ENCODE data around the gene USP34.
"Not testable (repeated sequence)": the region's sequence is repeated elsewhere in the genome, so short reads cannot be mapped to it uniquely, and the experiment has no call there.

Gene USP34

DNA sequence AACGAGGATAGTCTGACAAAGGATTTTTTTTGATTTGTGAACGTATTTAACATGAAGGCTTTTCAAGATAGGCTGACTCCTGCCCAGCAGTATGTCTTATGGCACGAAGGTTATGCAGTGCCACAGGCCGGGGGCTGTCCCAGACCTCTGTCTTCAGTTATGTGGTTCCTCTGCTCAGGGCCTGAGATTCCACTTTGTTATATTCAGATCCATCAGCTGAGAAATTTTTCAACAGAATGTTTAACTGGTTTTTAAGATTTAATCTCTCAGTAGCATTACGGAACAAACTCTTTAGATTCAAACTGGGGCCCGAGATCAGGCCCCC, 288.9 kb downstream of the USP34 start:
- no peak for DNase-seq (ENCODE audit: low spot score)

DNA sequence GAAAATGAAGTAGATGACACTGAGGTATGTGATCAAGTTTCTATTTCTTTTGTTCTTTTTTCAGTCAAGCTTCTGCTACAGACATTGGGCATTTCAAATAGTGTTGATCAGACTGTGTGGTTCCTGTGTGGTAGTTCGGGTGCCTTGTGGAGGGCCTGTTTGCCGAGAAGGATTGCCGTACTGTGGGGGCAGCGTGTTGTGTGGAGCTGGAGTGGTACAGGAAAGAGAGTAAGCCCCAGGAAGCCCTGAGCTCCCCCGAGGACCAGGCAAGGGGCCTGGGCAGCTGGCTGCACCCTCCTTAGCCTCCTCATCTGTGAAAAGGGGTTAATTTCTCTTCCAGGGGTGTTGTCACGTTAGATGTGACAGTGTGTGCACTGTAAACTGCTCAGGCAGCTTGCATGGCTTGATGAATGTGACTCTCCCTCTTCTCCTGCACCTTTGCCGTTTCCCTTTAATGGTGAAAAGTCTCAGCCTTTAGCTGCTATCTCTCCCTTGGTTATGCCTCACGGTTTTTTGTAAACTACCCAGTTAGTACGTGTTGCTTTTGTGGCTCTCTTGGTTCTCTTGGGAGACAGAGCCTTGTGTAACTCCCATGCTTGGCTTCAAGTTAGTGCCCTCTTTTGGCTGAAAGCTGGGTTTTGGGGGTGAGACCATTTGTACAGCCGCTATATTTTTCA, 289.4 kb downstream of the USP34 start:
- no peak for DNase-seq (ENCODE audit: low spot score)

DNA sequence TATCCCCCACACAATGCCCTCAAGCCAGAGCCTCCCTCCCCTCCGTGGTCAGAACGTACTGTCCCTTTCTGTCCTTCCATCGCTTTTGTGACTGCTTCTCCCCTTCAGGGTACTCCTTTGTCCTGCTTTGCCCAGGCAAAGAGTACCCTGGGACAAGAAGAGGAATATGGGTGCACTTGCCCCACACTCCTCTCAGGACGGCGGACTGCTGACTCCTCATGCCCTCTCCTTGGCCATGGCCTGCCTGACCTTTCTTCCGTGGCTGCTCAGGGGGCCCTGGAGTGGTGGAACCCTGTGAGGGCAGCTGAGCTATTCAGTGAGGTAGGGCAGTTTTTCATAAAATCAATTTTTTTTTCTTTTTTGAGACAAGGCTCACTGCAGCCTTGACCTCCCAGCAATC, 290.2 kb downstream of the USP34 start:
- no peak for DNase-seq (ENCODE audit: low spot score)

DNA sequence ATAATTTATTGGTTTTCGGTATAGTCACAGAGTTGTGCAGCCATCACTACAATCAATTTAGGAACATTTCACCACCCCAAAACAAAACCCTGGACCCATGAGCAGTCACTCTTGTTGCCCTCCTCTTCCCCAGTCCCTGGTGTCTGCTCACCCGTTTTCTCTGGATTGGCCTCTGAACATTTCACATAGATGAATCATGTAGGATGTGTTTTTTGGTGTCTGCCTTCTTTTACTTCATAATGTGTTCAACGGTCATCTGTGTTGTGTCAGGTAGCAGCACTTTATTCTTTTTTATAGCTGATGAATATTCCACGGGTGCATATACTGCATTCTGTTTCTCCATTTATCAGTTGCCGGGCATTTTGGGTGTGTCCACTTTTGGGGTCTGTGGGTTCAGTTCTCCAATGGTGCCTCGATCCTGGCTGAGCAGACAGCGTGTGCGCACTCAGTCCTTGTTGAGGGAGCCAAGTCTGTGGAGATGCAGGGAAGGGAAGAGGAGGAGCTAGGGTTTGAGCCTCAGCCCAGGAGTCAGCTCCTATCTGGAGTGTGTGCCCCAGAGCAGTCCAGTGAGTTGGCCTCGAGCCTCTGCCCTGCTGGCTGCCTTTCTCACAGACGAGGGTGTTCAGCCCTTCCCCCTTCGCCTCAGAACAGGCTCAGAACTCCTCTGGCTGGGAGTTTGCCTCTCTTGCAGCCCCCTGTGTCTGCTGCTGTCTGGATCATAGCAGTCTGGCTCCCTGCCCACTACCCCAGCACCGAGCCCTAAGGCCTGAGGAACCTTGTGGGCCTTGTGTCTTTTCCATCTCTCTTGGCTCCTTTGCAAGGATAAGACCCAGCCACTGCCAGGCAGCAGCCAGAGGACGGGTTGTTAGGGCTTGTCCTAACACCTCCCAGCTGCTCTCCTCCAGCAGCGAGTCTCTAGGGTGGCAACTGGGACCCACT, 290.9 kb downstream of the USP34 start:
- DNase-seq (ENCODE audit: low spot score) = no peak

DNA sequence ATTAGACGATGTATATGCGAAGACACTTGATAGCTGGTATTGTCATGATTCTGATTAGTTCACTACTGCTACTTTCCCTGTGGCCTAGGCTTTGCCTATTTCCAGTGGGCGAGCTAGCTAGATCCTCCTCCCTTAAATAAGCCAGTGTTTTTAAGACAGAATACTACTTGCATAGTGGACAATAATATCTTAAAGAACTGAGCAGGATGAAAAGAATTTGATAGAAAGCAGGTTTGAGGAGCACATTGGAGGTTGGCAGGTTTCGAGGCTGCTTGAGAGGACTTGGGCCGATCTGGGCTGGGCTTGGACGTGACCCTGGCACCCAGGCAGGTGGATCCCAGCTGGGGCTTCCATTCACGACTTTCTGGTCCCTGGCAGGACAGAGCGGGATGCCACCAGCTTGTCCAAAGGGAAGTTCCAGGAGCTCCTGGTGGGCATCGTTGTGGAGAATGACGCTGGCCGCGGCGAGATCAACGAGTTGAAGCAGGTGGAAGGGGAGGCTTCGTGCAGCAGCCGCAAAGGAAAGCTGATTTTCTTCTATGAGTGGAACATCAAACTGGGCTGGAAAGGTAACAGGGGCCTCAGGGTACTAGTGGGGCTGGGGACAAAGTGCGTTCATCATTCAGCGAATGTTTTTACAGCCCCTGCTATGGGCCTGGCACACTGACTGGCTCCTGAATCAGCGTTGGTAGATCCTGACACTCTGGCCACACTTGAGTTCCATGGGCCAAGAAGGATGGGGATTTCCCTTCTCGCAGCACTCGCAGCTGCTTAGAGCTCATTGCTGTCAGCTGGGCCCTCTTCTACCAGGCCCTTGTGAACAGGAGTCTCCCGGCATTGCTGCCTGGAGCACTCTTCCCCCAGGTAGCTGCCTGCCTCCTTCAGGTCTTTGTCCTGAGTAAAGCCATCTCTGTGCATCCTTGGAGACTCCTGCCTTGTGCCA, 292.0 kb downstream of the USP34 start:
- DNase-seq (ENCODE audit: low spot score) = no peak

DNA sequence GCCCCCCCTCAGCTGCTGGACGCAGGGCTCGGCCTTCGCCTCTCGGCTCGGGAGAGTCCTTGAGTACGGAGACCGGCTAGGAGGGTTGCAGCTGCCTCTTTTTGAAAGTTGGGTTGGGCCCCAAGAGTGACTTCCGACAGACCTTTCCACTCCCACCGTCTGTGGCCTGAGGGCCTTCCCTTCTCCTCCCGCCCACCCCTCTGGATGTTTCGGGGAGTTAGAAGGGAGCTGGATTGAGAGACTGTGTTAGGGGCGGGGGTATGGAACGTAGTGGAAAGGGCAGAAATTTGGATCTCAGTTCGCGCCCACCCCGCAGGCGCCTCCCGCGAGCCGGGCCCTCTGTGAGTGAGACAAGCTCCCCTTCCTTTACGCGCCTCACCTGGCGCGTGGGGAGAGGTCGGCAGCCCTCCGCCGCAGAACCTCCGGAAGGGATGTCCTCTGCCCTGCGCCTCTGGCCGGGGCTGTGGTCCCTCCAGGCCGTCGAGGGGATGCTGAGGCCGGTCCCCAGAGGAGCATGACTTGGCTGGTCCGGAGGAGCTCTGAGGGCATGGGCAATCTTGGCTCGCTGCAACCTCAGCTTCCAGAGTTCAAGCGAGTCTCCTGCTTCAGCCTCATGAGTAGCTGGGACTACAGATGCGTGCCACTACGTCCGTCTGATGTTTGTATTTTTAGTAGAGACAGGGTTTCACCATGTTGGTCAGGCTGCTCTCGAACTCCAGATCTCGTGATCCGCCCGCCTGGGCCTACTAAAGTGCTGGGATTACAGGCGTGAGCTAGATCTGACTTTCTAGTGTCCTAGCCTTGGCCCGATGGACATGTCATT, 292.9 kb downstream of the USP34 start:
- no peak for DNase-seq (ENCODE audit: low spot score)

DNA sequence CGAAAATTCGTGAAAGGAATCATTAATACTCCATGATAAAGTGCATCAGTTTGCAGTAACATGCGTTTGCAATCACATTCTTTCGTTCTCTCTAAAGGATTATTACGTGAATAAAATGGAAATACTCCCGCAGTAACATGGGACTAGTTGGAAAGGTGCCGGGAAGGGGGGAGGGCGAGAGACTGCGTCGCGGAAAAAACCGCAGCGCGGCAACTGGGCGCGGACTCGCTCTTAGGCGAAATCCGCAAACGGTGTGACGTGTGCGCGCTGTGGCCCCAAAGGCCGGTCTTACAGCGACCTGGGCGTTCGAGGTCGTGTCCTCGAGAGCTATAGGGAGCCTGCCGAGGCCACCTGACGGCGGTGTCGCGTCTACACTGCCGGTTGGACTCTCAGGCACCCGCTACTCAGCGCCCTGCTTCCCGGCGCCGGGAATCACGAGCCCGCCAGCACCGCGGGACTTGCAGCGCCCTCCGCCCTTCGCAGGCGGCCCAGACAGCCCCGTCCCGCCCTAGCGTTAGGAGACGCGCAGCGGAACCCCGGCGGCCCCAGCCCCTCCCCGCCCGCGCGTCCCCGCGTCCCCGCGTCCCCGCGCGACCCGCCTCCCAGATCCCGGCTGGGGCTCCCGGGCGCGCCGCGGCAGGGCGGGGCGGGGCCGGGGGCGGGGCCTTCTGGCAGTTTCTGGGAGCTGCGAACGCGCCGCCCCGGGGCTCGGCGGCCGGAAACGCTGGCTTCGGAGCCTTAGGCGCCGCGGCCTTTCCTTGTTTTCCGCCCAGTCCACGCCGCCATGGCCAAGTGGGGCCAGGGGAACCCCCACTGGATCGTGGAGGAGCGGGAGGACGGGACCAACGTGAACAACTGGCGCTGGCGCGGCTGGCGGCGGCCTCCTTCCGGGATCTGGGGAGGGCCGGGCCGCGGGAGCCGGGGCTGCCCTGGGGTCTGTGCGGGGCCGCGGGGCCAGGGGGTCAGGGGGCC, 293.8 kb downstream of the USP34 start:
- peak; percentile 89 for DNase-seq (ENCODE audit: low spot score)

DNA sequence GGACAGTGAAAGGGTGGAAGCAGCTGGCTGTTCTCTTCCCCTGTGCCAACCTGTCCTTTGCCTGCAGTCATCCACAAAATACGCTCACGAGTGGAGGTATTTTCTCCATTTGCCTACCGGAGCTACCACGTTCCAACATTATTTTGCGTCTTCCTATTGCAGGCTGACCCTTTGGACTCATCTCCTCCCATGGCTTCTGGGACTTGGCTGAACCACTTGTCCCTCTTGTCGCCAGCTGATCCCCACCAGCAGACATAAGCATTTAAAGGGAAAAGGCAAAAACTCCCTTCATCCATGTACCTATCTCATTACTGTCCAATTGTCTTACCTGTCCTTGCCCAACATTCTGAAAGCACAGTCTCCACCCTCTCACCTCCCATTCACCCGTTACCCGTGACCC, 295.9 kb downstream of the USP34 start:
- DNase-seq (ENCODE audit: low spot score) = no peak

DNA sequence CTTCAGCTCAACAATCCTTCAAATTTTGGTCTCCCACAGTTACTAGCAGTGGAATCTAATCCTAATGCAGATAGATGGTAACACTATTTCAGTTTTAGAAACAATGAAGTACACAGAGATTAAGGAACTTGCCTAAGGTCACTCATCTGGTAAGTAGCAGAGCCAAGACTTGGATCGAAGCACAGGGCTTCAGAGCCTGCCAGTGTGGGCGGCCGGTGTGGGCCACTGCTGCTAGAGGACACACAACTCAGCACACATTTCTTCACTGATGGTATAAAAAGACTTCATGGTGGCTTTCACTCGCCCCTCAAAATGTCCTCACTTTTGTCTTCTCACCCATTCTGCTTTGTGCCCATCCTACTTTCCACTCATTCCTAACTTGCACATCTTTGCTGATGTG, 297.8 kb downstream of the USP34 start:
- no peak for DNase-seq (ENCODE audit: low spot score)

DNA sequence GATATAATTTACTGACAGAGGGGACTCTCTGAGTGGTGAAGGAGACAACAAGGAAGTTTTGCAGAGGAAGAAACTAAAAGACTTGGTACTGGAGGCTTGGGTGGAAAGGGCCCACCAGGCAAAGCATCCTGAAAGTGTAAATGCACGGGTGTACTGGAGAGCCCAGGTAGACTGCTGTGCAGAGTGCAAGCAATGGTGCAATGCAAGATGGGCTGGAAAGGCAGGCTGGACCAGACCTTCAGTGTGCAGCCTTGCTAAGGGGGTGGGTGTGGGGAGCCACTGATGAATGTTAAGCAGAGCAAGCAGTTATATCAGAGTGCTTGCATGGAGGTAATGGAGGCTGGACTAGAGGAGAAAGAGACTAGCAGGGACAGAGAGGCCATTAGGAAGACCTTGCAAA, 298.2 kb downstream of the USP34 start:
- DNase-seq (ENCODE audit: low spot score) = no peak

DNA sequence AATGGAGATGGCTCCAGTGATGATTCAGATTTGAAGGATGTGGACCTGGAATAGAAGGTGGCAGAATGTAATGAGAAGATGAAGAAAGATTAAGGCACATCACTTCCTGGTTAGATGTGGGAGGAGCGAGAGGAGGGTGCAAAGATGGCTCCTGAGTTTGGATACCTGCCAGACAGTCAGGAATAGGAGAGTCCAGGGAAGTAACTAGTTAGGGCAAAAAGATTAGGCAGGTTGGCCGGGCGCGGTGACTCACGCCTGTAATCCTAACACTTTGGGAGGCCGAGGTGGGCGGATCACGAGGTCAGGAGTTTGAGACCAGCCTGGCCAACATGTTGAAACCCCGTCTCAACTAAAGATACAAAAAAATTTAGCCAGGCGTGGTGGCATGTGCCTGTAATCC, 303.3 kb downstream of the USP34 start:
- peak; percentile 71 for DNase-seq (ENCODE audit: low spot score)

DNA sequence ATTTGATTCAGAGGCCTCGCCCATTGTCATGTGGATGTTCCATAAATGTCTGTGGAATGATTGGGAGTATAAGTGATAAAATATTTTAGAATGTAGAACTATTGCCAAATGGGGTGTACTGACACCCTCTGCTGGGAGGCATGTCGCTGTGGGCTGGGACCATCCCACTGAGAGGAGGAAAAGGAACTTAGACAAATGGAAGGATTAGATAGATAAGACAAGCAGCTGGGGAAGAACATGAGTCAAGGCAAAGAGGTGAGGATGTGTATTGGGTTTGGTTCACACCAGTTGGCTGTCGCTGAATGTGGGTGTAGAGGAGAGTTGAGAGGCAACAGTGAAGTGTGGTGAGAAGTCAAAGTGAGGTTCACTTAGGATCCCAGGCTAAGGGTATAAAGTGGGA, 304.9 kb downstream of the USP34 start:
- no peak for DNase-seq (ENCODE audit: low spot score)

DNA sequence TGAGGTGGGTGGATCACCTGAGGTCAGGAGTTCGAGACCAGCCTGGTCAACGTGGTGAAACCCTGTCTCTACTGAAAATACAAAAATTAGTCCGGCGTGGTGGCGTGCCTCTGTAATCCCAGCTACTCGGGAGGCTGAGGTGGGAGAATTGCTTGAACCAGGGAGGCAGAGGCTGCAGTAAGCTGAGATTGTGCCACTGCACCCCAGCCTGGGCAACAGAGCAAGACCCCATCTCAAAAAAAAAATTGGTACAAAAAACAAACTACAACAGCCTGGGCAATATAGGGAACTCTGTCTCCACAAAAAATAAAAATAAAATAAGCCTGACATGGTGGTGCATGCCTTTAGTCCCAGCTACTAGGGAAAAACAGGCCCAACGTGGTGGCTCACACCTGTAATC, 305.8 kb downstream of the USP34 start:
- not testable (repeated sequence) for DNase-seq (ENCODE audit: low spot score)

DNA sequence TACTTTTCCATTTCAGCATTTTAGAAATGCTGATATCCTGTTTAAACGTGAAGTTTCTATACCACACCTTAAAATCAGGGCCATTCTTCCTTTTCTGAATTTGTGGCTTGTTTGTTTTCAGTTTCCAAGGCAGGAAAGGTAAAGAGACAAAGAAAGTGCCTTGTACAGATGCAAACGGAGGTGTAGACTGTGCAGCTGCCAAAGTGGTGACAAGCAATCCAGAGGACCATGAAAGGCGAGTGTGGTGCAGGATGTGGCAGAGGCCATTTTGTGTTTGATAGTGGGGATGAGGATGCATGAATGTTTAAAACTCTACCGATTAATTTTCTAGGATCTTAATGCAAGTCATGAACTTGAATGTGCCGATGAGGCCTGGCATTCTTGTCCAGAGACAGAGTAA, 308.2 kb downstream of the USP34 start:
- DNase-seq (ENCODE audit: low spot score) = no peak

DNA sequence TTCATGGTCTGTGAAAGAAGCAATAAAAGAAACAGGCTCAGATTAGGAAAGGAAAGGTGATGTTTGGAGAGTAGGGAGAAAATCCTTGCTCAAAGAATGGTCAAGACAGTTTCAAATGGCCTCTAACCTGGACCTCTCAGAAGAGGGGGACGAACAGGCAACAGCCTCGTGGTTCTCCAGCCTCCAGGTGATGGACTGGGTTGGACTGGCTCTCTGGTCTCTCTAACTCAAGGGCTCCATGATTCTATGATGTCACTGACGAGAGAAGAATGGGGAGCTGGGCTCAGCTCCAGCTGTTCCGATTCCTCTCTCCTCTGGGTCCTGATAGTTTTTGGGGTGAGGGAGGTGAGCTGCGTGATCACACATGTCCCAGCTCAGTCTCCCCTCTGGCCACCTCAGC, 309.0 kb downstream of the USP34 start, which contains the start of gene C2orf74:
C2orf74 (plus strand) TSS at position 301 of the 400 bp plus-strand sequence. CDS start 327 bp downstream, outside the sequence.
- DNase-seq (ENCODE audit: low spot score) = no peak

DNA sequence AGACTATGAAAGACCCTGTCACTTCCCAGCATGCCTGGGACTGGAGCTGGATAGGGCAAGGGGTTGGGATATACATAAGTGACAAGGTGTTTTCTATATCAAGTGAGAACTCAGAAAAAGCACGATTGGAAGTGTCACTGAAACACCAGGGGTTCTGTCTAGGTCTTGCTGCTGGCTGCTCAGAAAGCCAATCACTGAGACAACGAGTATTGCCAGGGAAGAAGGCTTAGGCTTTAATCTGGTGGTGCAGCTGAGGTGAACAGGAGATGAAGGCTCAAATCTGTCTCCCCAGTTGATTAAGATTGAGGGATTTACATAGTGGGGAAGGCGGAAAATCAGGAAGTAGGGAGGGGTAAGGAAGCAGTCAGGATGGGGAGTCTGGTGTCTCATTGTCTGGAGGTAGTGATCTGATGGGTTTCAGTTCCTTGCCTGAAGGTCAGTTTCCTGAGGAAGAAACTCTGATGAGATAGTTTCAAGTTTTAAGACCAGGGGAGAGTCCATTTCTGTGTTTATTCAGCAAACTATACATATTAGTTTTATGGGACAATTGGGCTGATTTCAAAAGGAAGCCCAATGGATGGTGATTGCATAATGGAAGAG, 312.4 kb downstream of the USP34 start:
- no peak for DNase-seq (ENCODE audit: low spot score)

DNA sequence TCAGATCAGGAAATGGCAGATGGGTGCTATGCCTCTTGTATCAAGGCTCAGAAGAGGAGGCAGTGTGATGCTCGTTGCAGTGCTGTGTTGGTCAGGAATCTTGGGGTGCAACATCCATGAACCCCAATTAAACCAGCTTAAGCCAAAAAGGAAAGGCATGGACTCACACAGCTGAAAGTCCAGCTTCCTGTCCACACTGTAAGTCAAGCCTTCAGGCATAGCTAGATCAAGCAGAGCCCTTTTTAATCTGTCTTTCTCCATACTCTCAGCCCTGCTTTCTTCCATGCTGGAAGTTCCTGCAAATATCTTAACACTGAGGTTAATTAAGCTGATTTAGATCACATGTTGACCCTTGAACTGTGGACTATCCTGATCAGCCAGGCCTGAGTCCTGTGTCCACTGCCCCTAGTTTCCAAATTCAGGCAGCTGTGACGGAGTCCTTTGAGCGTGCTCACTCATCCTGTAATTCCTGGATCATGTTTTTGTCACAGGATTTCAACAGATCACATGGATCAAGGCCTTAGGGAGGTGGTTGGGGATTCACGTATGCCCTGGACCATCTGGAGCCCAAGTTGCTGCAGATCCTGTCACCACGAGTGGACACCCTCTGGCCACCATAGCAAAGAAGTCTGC, 313.4 kb downstream of the USP34 start:
- DNase-seq (ENCODE audit: low spot score) = no peak

DNA sequence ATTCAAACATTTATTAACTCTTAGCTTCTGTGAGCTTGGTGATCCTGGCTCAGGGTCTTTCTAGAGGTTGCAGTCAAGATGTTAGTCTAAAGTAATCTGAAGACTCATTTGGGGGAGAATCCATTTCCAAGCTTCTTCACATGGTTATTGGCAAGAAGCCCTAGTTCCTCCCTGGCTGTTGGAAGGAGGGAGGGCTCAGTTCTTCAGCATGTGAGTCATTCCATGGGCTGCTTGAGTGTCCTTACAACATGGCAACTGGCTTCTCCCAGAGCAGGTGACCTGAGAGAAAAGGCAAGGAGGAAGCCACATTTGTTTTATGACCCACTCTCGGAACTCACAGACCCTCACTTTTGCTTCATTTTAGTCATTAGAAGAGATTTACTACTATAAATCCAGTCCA, 319.5 kb downstream of the USP34 start:
- no peak for DNase-seq (ENCODE audit: low spot score)

DNA sequence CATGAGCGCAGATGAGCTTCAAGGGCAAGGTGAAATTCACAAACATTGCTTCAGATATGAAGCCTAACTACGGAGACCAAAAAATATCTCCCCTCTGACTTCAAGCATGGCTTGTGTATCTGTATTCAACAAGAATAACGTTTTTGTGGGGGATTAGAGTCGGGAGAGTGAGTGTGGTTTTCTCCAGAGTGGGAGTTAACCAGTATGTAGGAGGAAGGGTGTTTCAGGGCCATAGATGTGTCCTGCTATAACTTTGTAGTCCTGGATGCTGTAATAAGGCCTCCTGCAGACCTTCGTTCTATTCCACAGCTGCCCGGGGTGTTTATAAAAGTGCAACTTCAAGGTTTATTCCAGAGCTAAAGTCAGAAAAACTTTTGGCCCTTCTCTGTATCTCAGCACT, 321.8 kb downstream of the USP34 start:
- DNase-seq (ENCODE audit: low spot score) = no peak

Data from LoVo (cell line).